Left renal cortex interstitium (tissue), 4 donors: ENCODE data around the gene ADPRM. TPM values are rescaled to one million over a fixed set of nuclear protein-coding genes. Genes with fewer than 3 reads are reported as not detected.

Experiments
- DNase-seq, 4 donors: peaks; one replicate each; pipeline ENCODE4 v3.0.0-alpha.2; 2013; ENCODE audit warnings: low read depth in 4 of 4, low spot score in 2 of 4, missing footprints in 1 of 4
- polyA plus RNA-seq, 4 donors: library from polyadenylated mRNA; unstranded; fragments of 120-200 nt; gene quantifications; one replicate each; pipeline ENCODE4 v1.2.1, GENCODE V29; 2013; ENCODE audit not compliant: insufficient read length in 4 of 4

The ADPRM gene
- polyA plus RNA-seq, 4 donors = 17.5 to 18.5 (median 17.8) TPM

DNA sequence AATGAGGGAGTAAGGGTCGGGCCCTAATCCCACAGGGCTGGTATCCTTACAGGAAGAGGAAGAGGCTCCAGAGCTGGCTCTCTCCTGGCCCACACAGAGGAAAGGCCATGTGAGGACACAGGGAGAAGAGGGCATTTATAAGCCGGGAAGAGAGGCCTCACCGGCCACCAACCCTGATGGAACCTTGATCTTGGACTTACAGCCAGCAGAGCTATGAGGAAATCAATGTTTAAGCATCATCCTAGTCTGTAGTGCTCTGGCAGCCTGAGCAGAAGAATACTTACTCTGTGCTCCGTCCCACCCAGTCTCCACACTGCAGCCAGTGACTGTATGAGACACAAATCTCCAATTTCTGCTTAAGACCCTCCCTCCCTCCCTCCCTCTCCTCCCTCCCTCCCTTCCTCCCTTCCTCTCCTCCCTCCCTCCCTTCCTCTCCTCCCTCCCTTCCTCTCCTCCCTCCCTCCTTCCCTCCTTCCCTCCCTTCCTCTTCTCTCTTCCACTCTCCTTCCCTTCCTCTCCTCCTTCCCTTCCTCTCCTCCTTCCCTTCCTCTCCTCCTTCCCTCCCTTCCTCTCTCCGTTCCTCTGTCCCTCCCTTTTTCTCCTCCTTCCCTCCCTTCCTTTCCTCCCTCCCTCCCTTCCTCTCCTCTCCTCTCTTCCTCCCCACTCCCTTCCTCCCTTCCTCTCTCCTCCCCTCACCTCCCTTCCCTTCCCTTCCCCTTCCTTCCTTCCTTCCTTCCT, 41.3 kb downstream of the ADPRM start:
- no peak for DNase-seq

DNA sequence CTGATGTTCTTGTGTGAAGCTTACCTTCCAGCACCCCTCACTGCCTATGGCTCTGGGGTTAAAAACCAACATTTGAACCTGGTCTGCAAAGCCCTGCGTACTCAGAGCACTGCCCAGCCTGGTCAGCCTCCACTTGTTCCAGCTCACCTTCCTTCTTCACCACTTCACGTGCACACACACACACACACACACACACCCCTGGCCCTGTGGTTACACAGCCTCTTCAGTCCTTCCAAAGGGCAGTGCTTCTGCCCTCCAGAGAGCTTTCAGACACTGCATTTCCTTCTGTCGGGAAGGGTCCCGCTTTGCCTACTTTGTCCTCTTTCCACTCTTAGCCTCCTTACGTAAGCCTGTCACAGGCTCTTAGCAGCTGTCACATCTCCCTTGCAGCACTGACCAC, 42.0 kb downstream of the ADPRM start:
- no peak for DNase-seq

- DNase-seq = no peak
Measured at GRCh38 chr17:10741416-10742135, 44.2 kb downstream of the ADPRM start.

DNA sequence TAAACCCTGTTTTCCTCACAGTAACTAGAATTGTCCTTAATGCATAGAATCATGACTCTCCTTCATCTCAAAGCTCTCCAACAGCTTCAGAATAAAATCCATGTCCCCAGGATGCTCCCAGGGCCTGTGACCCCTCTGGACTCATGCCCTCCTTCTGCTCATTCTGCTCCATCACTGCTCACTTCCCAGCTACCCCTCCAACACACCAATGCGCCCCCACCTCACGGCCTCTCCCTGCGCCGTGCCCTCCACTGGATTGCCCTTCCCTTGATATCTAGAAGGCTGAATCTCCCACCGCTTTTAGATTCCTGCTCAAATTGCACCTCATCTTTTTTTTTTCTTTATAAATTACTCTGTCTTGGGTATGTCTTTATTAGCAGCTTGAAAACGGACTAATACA, 45.0 kb downstream of the ADPRM start:
- DNase-seq = no peak

DNA sequence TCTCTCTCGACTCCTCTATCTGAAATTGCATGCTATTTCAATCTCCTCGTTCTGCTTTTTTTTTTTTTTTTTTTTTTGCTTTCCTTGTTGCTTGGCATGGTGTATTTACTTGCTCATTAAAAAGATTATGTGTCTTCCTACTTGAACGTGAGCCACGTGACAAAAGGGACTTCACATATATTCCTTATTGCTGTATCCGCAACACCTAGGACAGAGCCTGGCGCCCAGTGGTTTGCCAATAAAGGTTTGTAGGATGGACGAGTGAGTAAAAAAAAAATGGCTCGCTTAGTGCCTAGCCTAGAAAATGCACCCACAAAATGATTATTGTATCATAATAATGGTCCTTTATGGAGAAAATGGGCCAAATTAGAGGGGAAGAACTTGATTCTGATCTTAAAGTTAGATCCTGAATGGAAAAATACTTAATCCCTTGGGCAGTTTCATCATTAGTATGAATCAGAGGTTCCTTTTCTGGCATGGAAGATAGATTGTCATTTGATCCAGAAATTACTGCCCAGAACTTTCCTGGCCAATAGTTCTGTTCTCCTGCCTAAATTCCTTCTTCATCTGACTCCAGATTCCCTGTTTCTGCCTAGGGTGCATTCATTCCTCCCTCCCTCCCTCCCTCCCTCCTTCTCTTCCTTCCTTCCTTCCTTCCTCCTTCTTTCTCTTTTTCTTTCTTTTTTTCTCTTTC, 46.1 kb downstream of the ADPRM start:
- no peak for DNase-seq

- no peak for DNase-seq
Measured at GRCh38 chr17:10744501-10745000, 47.2 kb downstream of the ADPRM start.

- no peak for DNase-seq
Measured at GRCh38 chr17:10745231-10745630, 47.8 kb downstream of the ADPRM start.

- DNase-seq = no peak
Measured at GRCh38 chr17:10748531-10749181, 51.3 kb downstream of the ADPRM start.

DNA sequence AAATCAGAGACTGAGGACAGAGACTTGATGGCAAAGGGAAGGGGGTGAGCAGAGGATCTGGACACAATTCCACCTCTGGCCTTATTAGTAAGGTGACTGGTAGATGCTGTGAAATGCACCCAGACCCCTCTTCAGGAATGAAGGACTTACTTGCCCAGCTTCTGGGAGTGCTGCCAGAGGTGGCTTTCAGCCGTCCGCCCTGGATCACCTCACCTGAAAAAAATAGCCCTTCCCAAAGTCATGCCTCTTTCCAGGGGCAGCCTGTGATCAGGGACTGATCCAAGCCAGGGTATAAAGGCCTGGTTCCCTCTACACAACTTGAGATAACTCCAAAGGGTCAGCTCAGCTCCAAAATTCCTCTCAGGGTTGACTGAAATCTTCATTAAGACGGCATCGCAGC, 52.8 kb downstream of the ADPRM start:
- DNase-seq = no peak

GRCh38 chr17:10751563-10751962, 54.2 kb downstream of the ADPRM start:
- DNase-seq = no peak

GRCh38 chr17:10752696-10753095, 55.3 kb downstream of the ADPRM start:
- DNase-seq = no peak

DNA sequence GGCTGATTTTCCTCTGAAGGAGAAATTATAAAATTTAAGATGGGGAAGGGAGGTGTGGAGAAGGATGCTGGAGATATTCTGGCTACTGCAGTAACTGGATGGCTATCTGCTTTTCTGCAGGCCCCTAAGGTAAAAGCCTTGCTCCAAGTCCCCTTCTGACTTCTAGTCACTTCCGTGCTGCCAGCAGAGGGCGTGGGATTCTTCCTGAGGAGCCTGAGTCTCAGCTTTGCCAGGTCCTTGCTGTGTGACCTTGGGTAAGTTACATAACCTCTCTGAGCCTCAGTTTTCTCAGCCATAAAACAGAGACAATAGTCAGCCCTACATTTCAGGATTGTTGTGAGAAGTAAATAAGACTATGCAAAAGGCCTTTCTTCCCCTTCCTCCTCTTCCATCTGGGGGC, 56.7 kb downstream of the ADPRM start:
- no peak for DNase-seq

DNA sequence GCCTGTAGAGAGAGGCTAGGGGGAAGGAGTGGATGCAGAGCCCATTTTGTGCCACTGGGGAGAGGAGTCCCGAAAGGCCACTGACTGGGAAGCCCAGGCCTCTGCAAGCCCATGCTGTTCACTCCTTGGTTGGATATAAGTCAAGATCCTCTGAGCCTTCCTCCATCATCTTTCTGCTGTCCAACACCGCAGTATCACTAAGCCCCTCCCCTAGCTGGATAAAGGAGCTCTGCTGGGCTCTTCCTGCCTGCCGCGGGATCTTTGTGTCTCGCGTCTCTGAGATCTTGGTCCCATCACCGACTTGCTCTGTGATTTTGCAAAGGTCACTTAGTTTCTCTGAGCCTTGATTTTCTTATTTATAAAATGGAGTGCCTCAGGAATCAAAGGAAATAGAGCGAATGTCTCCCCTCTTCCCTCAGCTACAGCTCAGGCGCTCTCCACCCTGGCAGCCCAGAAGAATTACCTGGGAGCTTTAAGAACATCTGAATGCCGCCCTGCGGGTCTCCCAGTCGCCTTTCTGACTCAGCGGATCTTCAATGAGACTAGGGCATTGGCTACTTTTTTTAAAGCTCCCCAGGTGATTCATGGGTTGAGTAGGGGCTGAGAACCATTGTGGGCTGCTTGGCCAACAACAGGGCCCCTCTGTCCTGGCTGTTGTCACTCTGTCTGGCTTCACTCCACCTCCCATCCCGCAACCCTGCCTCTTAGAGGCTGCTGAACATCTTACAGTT, 57.6 kb downstream of the ADPRM start:
- DNase-seq = no peak

DNA sequence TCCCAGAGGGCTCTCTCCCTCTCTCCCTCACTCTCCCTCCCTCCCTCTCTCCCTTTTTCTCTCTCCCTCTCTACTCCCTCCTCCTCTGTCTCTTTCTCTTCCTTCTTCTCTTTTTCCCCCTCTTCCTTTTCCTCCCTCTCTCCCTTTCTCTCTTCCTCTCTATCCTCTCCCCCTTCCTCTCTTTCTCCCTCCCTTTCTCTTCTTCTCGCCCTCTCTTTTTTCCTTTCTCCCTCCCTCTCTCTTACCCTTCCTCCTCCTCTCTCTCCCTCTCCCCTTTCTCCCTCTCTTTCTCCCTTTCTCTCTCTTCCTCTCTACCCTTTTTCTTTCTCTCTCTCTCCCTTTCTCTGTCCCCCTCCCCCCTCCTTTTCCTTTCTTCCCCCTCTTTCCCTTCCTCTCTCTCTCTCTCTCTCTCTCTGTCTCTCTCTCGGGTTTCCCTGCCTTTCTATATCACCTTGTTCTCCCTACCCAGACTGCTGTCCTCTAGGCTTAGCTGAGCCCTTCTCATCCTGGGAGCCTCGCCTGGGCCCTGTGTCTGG, 58.3 kb downstream of the ADPRM start:
- DNase-seq = no peak

DNA sequence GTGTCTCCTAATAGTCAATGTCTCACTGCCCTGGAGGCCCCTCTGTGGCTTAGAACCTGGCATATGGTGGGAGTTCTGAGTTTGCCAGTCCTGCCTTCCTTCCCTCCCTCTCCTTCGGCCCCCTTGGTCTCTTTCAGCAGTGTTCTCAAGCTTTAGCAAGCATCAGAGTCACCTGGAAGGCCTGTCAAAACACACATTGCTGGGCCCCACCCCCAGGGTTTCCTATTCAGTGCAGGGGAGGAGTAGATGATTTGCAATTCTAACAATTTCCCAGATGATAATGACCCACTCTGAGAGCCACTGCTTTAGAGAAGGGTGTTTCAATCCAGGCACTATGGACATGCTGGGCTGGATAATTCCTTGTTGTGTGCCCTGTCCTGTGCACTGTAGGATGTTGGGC, 58.8 kb downstream of the ADPRM start:
- no peak for DNase-seq

DNA sequence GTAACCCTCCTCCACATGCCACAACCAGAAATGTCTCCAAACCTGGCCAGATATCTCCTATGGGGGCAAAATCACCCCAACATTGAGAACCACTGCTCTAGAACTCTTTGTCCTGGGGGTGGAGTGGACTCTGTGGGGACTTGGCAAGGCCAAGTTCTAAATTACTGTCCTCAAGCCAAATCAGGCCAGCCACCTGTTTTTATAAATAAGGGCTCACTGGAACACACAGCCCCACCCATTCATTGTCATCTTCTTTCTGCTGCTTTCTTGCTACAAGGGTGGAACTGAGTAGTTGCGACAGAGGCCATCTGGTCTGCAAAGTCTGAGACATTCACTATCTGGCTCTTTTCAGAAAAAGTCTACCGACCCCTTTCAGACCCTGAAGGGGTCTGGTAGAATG, 59.2 kb downstream of the ADPRM start:
- no peak for DNase-seq

GRCh38 chr17:10757067-10757466, 59.7 kb downstream of the ADPRM start:
- DNase-seq = no peak

GRCh38 chr17:10757647-10758046, 60.3 kb downstream of the ADPRM start:
- no peak for DNase-seq

DNA sequence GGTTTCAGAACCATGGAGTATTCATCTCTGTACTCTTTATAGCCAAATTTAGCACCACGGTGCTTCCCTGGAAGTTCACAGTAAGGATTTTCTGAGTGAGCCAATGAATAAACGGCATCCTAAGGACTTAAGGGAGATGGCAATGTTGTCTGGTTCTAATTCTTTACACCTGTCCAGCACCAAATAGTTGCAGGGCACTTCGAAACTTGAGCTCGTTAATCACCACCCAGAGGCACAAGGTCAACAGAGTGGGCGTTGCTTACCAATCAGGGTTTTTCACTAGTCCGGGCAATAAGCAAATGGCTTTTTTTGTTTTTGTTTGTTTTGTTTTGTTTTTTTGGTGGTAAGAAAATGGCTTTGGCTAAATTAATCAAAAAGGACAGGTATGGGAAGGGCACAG, 60.7 kb downstream of the ADPRM start:
- no peak for DNase-seq
